H1 (cell line): Measurements from ENCODE around the gene LRRC26. TPM values are rescaled to one million over a fixed set of nuclear protein-coding genes. Genes with fewer than 3 reads are reported as not detected.

Experiments
- KDM4A ChIP-seq: IDR thresholded peaks from one replicate; pipeline ENCODE4 v1.7.1; 2012; ENCODE audit warnings: low read depth, mild to moderate bottlenecking, moderate library complexity, low read length, inconsistent platforms; ENCODE audit not compliant: severe bottlenecking
- RBBP5 ChIP-seq: IDR thresholded peaks from 2 replicates; pipeline ENCODE4 v1.7.1; 2012; ENCODE audit warnings: low read depth, mild to moderate bottlenecking, inconsistent platforms, low read length, moderate library complexity, borderline replicate concordance
- polyA plus RNA-seq, 7 experiments: library from polyadenylated mRNA; depleted of rRNA in 3 of 7; stranded (reverse) in 5 of 7; unstranded in 2 of 7; fragments of >200 nt in 5 of 7; fragments of 200-250 nt in 2 of 7; gene quantifications; 1 replicate in 5 of 7; 2 replicates in 1 of 7; 4 replicates in 1 of 7; pipeline versions ENCODE4 v1.2.1 to v1.2.3, GENCODE V29; 2011 to 2013; ENCODE audit warnings: missing spikeins in 2 of 7, mixed read lengths in 2 of 7
- total RNA-seq: library from RNA; stranded (reverse); fragmentation: NEBNext Ultra II Directional; extraction: Animal tissue kit (Norgen Biotek cat#: 25700); gene quantifications from 2 replicates; pipeline ENCODE4 v1.2.1, GENCODE V29; 2021

LRRC26 gene
- total and polyA plus RNA-seq, 2 of the 8 experiments (the other 6 are each of a cell fraction or from before 2014, with no cell fraction given), result 0.34 to 0.85 TPM

GRCh38 chr9:137194388-137194787 is 24.5 kb upstream of the LRRC26 start (continued):
- TF ChIP-seq RBBP5 (no peak), KDM4A (no peak)
